A673 (cell line): Measurements from ENCODE around the gene C3orf38.

Experiments used
- EZH2 ChIP-seq: fragments of 200-600 bp; sonication (generic); IDR thresholded peaks from 2 replicates; pipeline ENCODE4 v1.6.1; 2017; ENCODE audit warnings: borderline replicate concordance, low read depth, mild to moderate bottlenecking, mixed read lengths, antibody characterized with exemption, low read length; ENCODE audit not compliant: poor library complexity, severe bottlenecking
- TF ChIP-seq, protein P1 (sequence below): fragments of 300-800, 200-600 bp; sonication (generic); conservative IDR thresholded peaks from 2 replicates; pipeline ENCODE4 v1.5.1; 2017; ENCODE audit warnings: low read depth, mild to moderate bottlenecking, antibody characterized with exemption, low read length, moderate library complexity, mixed read lengths

DNA sequence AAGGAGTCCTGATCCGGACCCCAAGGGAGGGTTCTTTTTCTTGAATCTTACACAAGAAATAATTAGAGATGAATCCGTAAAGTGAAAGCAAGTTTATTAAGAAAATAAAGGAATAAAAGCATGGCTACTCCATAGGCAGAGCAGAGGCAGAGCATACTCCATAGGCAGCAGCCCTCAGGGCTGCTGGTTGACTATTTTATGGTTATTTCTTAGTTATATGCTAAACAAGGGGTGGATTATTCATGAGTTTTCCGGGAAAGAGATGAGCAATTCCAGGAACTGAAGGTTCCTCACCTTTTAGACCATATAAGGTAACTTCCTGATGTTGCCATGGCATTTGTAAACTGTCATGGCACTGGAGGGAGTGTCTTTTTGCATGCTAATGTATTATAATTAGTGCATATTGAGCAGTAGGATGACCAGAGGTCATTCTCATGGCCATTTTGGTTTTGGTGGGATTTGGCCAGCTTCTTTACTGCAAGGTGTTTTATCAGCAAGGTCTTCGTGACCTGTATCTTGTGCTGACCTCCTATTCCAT is 42.2 kb downstream of the C3orf38 start:
- TF ChIP-seq, protein P1, sequence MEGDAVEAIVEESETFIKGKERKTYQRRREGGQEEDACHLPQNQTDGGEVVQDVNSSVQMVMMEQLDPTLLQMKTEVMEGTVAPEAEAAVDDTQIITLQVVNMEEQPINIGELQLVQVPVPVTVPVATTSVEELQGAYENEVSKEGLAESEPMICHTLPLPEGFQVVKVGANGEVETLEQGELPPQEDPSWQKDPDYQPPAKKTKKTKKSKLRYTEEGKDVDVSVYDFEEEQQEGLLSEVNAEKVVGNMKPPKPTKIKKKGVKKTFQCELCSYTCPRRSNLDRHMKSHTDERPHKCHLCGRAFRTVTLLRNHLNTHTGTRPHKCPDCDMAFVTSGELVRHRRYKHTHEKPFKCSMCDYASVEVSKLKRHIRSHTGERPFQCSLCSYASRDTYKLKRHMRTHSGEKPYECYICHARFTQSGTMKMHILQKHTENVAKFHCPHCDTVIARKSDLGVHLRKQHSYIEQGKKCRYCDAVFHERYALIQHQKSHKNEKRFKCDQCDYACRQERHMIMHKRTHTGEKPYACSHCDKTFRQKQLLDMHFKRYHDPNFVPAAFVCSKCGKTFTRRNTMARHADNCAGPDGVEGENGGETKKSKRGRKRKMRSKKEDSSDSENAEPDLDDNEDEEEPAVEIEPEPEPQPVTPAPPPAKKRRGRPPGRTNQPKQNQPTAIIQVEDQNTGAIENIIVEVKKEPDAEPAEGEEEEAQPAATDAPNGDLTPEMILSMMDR: no peak
- TF ChIP-seq EZH2: no peak
